ENCODE results near the gene DCTN3.

DNA sequence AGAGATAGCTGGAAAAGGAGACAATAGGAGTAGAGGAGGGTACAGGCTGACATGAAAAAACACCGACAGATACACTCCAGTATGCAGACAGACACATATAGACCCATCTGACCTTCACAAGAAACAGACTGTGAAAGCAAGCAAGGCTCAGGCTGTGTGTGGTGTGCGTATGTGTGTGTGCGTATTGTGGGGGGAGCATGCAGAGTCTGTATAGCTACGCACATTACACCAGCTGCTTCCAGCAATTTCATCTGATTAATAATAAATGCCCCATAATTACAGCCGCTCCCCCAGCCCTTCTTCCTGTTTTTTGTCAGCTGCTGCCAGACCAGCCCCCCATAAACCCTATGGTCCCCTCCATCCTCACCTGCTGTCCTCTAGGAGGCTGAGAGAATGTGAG, 37.5 kb downstream of the DCTN3 start:
- TF ChIP-seq REST (IDR thresholded peaks at IDR 0.05; ENCODE audit: low read depth) (no peak), TCF12 (IDR thresholded peaks at IDR 0.05; ENCODE audit: low read depth) (no peak)

Measured in Ishikawa (cell line).